ENCODE measurements around the gene SFPQ.
"Not testable (repeated sequence)": the region's sequence is repeated elsewhere in the genome, so short reads cannot be mapped to it uniquely, and the experiment has no call there.

The SFPQ gene

GRCh38 chr1:35143737-35144508 lies 49.0 kb downstream of the SFPQ start:
- H3K9me3 ChIP-seq, result no peaks in the 10 kb centered on the region
- no peak for DNase-seq (ENCODE audit: low spot score in 2 of 2)
- H3K36me3 ChIP-seq (replicated peaks), result no peaks in the 10 kb centered on the region
- H3K4me1 ChIP-seq, result no peaks in the 10 kb centered on the region
- no peak overlapping the region for H3K4me3 ChIP-seq
- in situ Hi-C loops (cut with MboI; ENCODE audit: low sequenced_read_pairs), result no loop called here
- no peaks in the 10 kb centered on the region; the same call in 1 of the 2 replicates for H3K27me3 ChIP-seq (ENCODE audit: low read depth)

GRCh38 chr1:35142728-35143127 lies 50.2 kb downstream of the SFPQ start:
- H3K4me3 ChIP-seq; in situ Hi-C loops (cut with MboI; ENCODE audit: low sequenced_read_pairs); H3K4me1 ChIP-seq; DNase-seq (ENCODE audit: low spot score in 2 of 2); H3K27me3 ChIP-seq (ENCODE audit: low read depth); H3K9me3 ChIP-seq; H3K36me3 ChIP-seq (replicated peaks): not testable (repeated sequence)

- H3K27me3 ChIP-seq (ENCODE audit: low read depth); H3K9me3 ChIP-seq; in situ Hi-C loops (cut with MboI; ENCODE audit: low sequenced_read_pairs): not testable (repeated sequence)
These were observed 50.7 kb downstream of the SFPQ start for GRCh38 chr1:35142294-35142693.

GRCh38 chr1:35137590-35137989 lies 55.4 kb downstream of the SFPQ start:
- in situ Hi-C loops (cut with MboI; ENCODE audit: low sequenced_read_pairs); H3K36me3 ChIP-seq (replicated peaks); H3K9me3 ChIP-seq: not testable (repeated sequence)

More at GRCh38 chr1:35142294-35142693, 50.7 kb downstream of the SFPQ start:
- H3K36me3 ChIP-seq (replicated peaks); DNase-seq (ENCODE audit: low spot score in 2 of 2); H3K4me1 ChIP-seq; H3K4me3 ChIP-seq: not testable (repeated sequence)

GRCh38 chr1:35136780-35137179 lies 56.2 kb downstream of the SFPQ start:
- Histone ChIP-seq H3K9me3 (no peaks in the 10 kb centered on the region), H3K36me3 (replicated peaks) (no peaks in the 10 kb centered on the region), H3K4me1 (no peaks in the 10 kb centered on the region), H3K4me3 (no peak overlapping the region), H3K27me3 (ENCODE audit: low read depth) (no peaks in the 10 kb centered on the region)
- in situ Hi-C loops (cut with MboI; ENCODE audit: low sequenced_read_pairs), result no loop called here
- DNase-seq (ENCODE audit: low spot score in 2 of 2), result no peak

More at GRCh38 chr1:35137590-35137989, 55.4 kb downstream of the SFPQ start:
- H3K4me1 ChIP-seq; H3K27me3 ChIP-seq (ENCODE audit: low read depth); H3K4me3 ChIP-seq; DNase-seq (ENCODE audit: low spot score in 2 of 2): not testable (repeated sequence)
